Liver (tissue), 9 donors: ENCODE results near the gene ERC2. TPM values are rescaled to one million over a fixed set of nuclear protein-coding genes. Genes with fewer than 3 reads are reported as not detected.

ENCODE experiments used
- DNase-seq: peaks from one replicate; pipeline ENCODE4 v3.0.0-alpha.2; 2017; ENCODE audit warnings: low spot score
- H3K27ac ChIP-seq, 2 donors: one replicate each; pipeline ENCODE4 v1.7.0; 2013; ENCODE audit warnings: inconsistent platforms in 2 of 2, low read length in 2 of 2, control low read depth in 1 of 2, low read depth in 1 of 2, mild to moderate bottlenecking in 1 of 2
- H3K27me3 ChIP-seq, 4 donors: one replicate each; pipeline versions ENCODE4 v1.6.1 to v1.7.0; 2013; ENCODE audit warnings: low read length in 3 of 4, inconsistent platforms in 1 of 4, mild to moderate bottlenecking in 1 of 4, moderate library complexity in 1 of 4; ENCODE audit not compliant: control insufficient read depth in 4 of 4, insufficient read depth in 4 of 4
- H3K36me3 ChIP-seq, 4 donors: one replicate each; pipeline versions ENCODE4 v1.6.1 to v1.7.0; 2013; ENCODE audit warnings: low read length in 3 of 4, mild to moderate bottlenecking in 3 of 4, low read depth in 1 of 4, moderate library complexity in 1 of 4; ENCODE audit not compliant: control insufficient read depth in 4 of 4, insufficient read depth in 3 of 4
- H3K4me1 ChIP-seq, 4 donors: one replicate each; pipeline versions ENCODE4 v1.6.1 to v1.7.0; 2013; ENCODE audit warnings: low read length in 3 of 4, mild to moderate bottlenecking in 3 of 4, moderate library complexity in 1 of 4; ENCODE audit not compliant: control insufficient read depth in 4 of 4, insufficient read depth in 4 of 4
- H3K4me3 ChIP-seq, 3 donors: one replicate each; pipeline versions ENCODE4 v1.6.1 to v1.7.0; 2013; ENCODE audit warnings: low read length in 3 of 3, control low read depth in 1 of 3, low read depth in 1 of 3, mild to moderate bottlenecking in 1 of 3
- H3K9ac ChIP-seq, 2 donors: one replicate each; pipeline ENCODE4 v1.7.0; 2013; ENCODE audit warnings: low read length in 2 of 2, mild to moderate bottlenecking in 2 of 2, moderate library complexity in 2 of 2, control low read depth in 1 of 2, low read depth in 1 of 2
- H3K9me3 ChIP-seq, 4 donors: one replicate each; pipeline versions ENCODE4 v1.6.1 to v1.7.0; 2013; ENCODE audit warnings: low read length in 3 of 4; ENCODE audit not compliant: control insufficient read depth in 4 of 4
- CTCF ChIP-seq: fragments of 150-350 bp; IDR thresholded peaks from 2 replicates; pipeline ENCODE4 v1.5.1; 2017; ENCODE audit warnings: improper control_type of control experiment, low read depth, low read length; ENCODE audit not compliant: missing input control
- EGR1 ChIP-seq, 2 donors: IDR thresholded peaks; 2 replicates each; pipeline ENCODE4 v1.6.1; 2016 to 2018; ENCODE audit warnings: antibody characterized with exemption in 2 of 2, low read depth in 2 of 2
- JUND ChIP-seq, 2 donors: IDR thresholded peaks; 2 replicates each; pipeline ENCODE4 v1.6.1; 2016; ENCODE audit warnings: antibody characterized with exemption in 2 of 2
- MAX ChIP-seq: IDR thresholded peaks from 2 replicates; pipeline ENCODE4 v1.6.1; 2016; ENCODE audit warnings: antibody characterized with exemption
- NR2F2 ChIP-seq: IDR thresholded peaks from 2 replicates; pipeline ENCODE4 v1.6.1; 2016; ENCODE audit warnings: antibody characterized with exemption
- REST ChIP-seq: IDR thresholded peaks from 2 replicates; pipeline ENCODE4 v1.6.1; 2016; ENCODE audit warnings: antibody characterized with exemption, mild to moderate bottlenecking
- RXRA ChIP-seq, 2 donors: IDR thresholded peaks; 2 replicates each; pipeline ENCODE4 v1.6.1; 2017 to 2018; ENCODE audit warnings: antibody characterized with exemption in 2 of 2, mild to moderate bottlenecking in 1 of 2
- SP1 ChIP-seq: IDR thresholded peaks from 2 replicates; pipeline ENCODE4 v1.6.1; 2018; ENCODE audit warnings: antibody characterized with exemption, mild to moderate bottlenecking
- ZBTB33 ChIP-seq: IDR thresholded peaks from 2 replicates; pipeline ENCODE4 v1.6.1; 2016; ENCODE audit warnings: antibody characterized with exemption
- WGBS: extraction: QIAGEN DNeasy Blood & Tissue Kit; methylation state at CpG from one replicate; pipeline ENCODE4 v1.1.7; 2013; 5-methylcytosine and 5-hydroxymethylcytosine counted together
- polyA plus RNA-seq, 2 donors: library from polyadenylated mRNA; stranded (reverse) in 1 of 2; unstranded in 1 of 2; fragments of 200-250 nt in 1 of 2; fragments of >200 nt in 1 of 2; fragmentation: Nextera tagmentation in 1 of 2; extraction: Ambion mirVana in 1 of 2; gene quantifications; one replicate each; pipeline versions ENCODE4 v1.2.1 to v1.2.3, GENCODE V29; 2013 to 2015
- total RNA-seq, 2 donors: library from RNA; depleted of rRNA; stranded (reverse); fragments of >200 nt; gene quantifications; one replicate each; pipeline ENCODE4 v1.2.3, GENCODE V29; 2014
- donor health status: healthy.
- donor health status: healthy.
- donor health status: healthy.
- donor health status: healthy.
- donor health status: healthy.

ERC2 gene
- total and polyA plus RNA-seq, 4 donors: 0.14 to 0.25 TPM; not detected in 2

GRCh38 chr3:56207922-56208321 is 260.3 kb downstream of the ERC2 start:
- Histone ChIP-seq H3K9me3 (peaks cover 0 to 3% (median under 1%) of the 10 kb centered on the region in 4 donors), H3K27me3 (no peaks in the 10 kb centered on the region), H3K9ac (no peak overlapping the region), H3K4me3 (no peak overlapping the region), H3K27ac (no peak overlapping the region), H3K36me3 (no peaks in the 10 kb centered on the region), H3K4me1 (no peaks in the 10 kb centered on the region)
- WGBS: 86% methylated on average over 4 of the region's 4 CpGs
- TF ChIP-seq EGR1 (IDR thresholded peaks at IDR 0.05; ENCODE audit: low read depth in 2 of 2): no peak
- no peak for TF ChIP-seq RXRA (IDR thresholded peaks at IDR 0.05)
- no peak for TF ChIP-seq CTCF
- no peak for DNase-seq

- DNase-seq: no peak
- Histone ChIP-seq H3K36me3 (no peaks in the 10 kb centered on the region), H3K4me3 (no peak overlapping the region), H3K27me3 (no peaks in the 10 kb centered on the region), H3K9me3 (no peaks in the 10 kb centered on the region), H3K9ac (no peak overlapping the region), H3K27ac (no peak overlapping the region), H3K4me1 (no peaks in the 10 kb centered on the region)
- WGBS: 76% methylated on average over 3 of the region's 3 CpGs
- TF ChIP-seq CTCF (no peak), JUND (IDR thresholded peaks at IDR 0.05) (no peak)
These were observed 262.9 kb downstream of the ERC2 start for GRCh38 chr3:56205406-56205805.

GRCh38 chr3:56202997-56203396 is 265.3 kb downstream of the ERC2 start:
- Histone ChIP-seq H3K9me3 (no peaks in the 10 kb centered on the region), H3K27ac (no peak overlapping the region), H3K27me3 (no peaks in the 10 kb centered on the region), H3K4me1 (peaks cover 0 to under 1% (median 0%) of the 10 kb centered on the region in 4 donors), H3K9ac (no peak overlapping the region), H3K36me3 (no peaks in the 10 kb centered on the region), H3K4me3 (no peak overlapping the region)
- WGBS: 67% methylated on average over 4 of the region's 4 CpGs
- TF ChIP-seq SP1: no peak
- TF ChIP-seq NR2F2: no peak
- TF ChIP-seq CTCF: no peak
- TF ChIP-seq ZBTB33: no peak
- TF ChIP-seq REST: no peak
- TF ChIP-seq JUND (IDR thresholded peaks at IDR 0.05): no peak
- no peak for TF ChIP-seq MAX
- DNase-seq: no peak
